GM12878 (cell line): ENCODE measurements around the gene RHOF. TPM values are rescaled to one million over a fixed set of nuclear protein-coding genes. Genes with fewer than 3 reads are reported as not detected.

Source experiments
- HDAC2 ChIP-seq: fragments of 200-600 bp; sonication (generic); IDR thresholded peaks from 2 replicates; pipeline ENCODE4 v1.6.1; 2017
- NFIC ChIP-seq: IDR thresholded peaks from 2 replicates; pipeline ENCODE4 v1.6.1; 2012; ENCODE audit warnings: low read depth, mild to moderate bottlenecking, inconsistent platforms, low read length, moderate library complexity
- SMARCA5 ChIP-seq: fragments of 450-650 bp; IDR thresholded peaks from 2 replicates; pipeline ENCODE4 v1.6.1; 2017; ENCODE audit warnings: mild to moderate bottlenecking
- ZNF207 ChIP-seq: fragments of 450-650 bp; IDR thresholded peaks from 2 replicates; pipeline ENCODE4 v1.6.1; 2014; ENCODE audit warnings: antibody characterized with exemption, mild to moderate bottlenecking, borderline replicate concordance
- polyA plus RNA-seq, 11 experiments: library from polyadenylated mRNA; depleted of rRNA in 4 of 11; unstranded in 6 of 11; stranded (reverse) in 5 of 11; fragments of >200 nt; fragmentation: Nextera tagmentation in 4 of 11; fragmentation: Illumina TruSeq in 1 of 11; extraction: Ambion mirVana in 4 of 11; extraction: Trizol in 1 of 11; gene quantifications; 1 replicate in 1 of 11; 2 replicates in 10 of 11; pipeline versions ENCODE4 v1.2.1 to v1.2.3, GENCODE V29; 2011 to 2016; ENCODE audit warnings: inconsistent platforms in 2 of 11, missing spikeins in 2 of 11, low read depth in 1 of 11
- total RNA-seq, 4 experiments: library from RNA; depleted of rRNA in 3 of 4; stranded (reverse); fragments of >200 nt in 3 of 4; fragmentation: Illumina TruSeq in 1 of 4; extraction: Trizol in 1 of 4; gene quantifications; 2 replicates each; pipeline versions ENCODE4 v1.2.1 to v1.2.3, GENCODE V29; 2013 to 2021
- TF ChIP-seq, protein P1 (sequence below): fragments of 450-650 bp; IDR thresholded peaks from 2 replicates; pipeline ENCODE4 v1.6.1; 2016; ENCODE audit warnings: mild to moderate bottlenecking, moderate library complexity, borderline replicate concordance
- TF ChIP-seq, protein P2 (sequence below): fragments of 450-650 bp; IDR thresholded peaks from 2 replicates; pipeline ENCODE4 v1.6.1; 2017; ENCODE audit warnings: low read depth, mild to moderate bottlenecking, moderate library complexity
- TF ChIP-seq, protein P3 (sequence below): fragments of 450-650 bp; IDR thresholded peaks from 2 replicates; pipeline ENCODE4 v1.6.1; 2017; ENCODE audit warnings: mild to moderate bottlenecking, low read depth, inconsistent platforms; ENCODE audit not compliant: poor library complexity, severe bottlenecking
- TF ChIP-seq, protein P4 (sequence below): IDR thresholded peaks from 2 replicates; pipeline ENCODE4 v1.6.1; 2012; ENCODE audit warnings: low read depth, low read length, improper control_type of control experiment

Gene RHOF
- total and polyA plus RNA-seq, 10 of the 15 experiments (the other 5 are each of a cell fraction or from before 2014, with no cell fraction given): 6.1 to 78.7 (median 39.7) TPM

DNA sequence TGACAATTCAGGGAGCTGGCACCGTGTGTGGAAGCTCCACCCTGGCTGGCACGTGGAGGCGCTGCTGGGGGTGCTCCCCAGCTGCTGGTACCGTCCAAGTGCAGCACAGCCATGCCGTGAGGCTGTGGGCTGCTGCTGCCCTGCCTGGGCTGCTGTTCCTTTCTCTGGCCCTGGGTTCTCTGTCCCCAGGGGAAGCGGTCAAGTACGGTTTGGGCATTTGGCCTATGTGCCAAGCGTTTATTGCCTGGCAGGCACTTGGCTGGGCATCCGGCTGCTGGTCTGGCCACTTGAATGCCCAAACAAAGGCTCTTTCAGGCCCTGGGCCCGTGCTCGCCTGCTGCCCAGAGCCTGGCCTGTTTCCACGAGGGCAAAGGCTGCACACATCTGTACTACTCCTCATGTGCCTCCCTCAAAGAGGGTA, 39.6 kb downstream of the RHOF start (continued):
- no peak for TF ChIP-seq NFIC
- TF ChIP-seq, protein P1, sequence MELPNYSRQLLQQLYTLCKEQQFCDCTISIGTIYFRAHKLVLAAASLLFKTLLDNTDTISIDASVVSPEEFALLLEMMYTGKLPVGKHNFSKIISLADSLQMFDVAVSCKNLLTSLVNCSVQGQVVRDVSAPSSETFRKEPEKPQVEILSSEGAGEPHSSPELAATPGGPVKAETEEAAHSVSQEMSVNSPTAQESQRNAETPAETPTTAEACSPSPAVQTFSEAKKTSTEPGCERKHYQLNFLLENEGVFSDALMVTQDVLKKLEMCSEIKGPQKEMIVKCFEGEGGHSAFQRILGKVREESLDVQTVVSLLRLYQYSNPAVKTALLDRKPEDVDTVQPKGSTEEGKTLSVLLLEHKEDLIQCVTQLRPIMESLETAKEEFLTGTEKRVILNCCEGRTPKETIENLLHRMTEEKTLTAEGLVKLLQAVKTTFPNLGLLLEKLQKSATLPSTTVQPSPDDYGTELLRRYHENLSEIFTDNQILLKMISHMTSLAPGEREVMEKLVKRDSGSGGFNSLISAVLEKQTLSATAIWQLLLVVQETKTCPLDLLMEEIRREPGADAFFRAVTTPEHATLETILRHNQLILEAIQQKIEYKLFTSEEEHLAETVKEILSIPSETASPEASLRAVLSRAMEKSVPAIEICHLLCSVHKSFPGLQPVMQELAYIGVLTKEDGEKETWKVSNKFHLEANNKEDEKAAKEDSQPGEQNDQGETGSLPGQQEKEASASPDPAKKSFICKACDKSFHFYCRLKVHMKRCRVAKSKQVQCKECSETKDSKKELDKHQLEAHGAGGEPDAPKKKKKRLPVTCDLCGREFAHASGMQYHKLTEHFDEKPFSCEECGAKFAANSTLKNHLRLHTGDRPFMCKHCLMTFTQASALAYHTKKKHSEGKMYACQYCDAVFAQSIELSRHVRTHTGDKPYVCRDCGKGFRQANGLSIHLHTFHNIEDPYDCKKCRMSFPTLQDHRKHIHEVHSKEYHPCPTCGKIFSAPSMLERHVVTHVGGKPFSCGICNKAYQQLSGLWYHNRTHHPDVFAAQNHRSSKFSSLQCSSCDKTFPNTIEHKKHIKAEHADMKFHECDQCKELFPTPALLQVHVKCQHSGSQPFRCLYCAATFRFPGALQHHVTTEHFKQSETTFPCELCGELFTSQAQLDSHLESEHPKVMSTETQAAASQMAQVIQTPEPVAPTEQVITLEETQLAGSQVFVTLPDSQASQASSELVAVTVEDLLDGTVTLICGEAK: no peak
- no peak for TF ChIP-seq HDAC2
- TF ChIP-seq, protein P2, sequence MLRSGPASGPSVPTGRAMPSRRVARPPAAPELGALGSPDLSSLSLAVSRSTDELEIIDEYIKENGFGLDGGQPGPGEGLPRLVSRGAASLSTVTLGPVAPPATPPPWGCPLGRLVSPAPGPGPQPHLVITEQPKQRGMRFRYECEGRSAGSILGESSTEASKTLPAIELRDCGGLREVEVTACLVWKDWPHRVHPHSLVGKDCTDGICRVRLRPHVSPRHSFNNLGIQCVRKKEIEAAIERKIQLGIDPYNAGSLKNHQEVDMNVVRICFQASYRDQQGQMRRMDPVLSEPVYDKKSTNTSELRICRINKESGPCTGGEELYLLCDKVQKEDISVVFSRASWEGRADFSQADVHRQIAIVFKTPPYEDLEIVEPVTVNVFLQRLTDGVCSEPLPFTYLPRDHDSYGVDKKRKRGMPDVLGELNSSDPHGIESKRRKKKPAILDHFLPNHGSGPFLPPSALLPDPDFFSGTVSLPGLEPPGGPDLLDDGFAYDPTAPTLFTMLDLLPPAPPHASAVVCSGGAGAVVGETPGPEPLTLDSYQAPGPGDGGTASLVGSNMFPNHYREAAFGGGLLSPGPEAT: no peak
- TF ChIP-seq, protein P3, sequence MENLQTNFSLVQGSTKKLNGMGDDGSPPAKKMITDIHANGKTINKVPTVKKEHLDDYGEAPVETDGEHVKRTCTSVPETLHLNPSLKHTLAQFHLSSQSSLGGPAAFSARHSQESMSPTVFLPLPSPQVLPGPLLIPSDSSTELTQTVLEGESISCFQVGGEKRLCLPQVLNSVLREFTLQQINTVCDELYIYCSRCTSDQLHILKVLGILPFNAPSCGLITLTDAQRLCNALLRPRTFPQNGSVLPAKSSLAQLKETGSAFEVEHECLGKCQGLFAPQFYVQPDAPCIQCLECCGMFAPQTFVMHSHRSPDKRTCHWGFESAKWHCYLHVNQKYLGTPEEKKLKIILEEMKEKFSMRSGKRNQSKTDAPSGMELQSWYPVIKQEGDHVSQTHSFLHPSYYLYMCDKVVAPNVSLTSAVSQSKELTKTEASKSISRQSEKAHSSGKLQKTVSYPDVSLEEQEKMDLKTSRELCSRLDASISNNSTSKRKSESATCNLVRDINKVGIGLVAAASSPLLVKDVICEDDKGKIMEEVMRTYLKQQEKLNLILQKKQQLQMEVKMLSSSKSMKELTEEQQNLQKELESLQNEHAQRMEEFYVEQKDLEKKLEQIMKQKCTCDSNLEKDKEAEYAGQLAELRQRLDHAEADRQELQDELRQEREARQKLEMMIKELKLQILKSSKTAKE: no peak
- TF ChIP-seq ZNF207: no peak
- TF ChIP-seq, protein P4, sequence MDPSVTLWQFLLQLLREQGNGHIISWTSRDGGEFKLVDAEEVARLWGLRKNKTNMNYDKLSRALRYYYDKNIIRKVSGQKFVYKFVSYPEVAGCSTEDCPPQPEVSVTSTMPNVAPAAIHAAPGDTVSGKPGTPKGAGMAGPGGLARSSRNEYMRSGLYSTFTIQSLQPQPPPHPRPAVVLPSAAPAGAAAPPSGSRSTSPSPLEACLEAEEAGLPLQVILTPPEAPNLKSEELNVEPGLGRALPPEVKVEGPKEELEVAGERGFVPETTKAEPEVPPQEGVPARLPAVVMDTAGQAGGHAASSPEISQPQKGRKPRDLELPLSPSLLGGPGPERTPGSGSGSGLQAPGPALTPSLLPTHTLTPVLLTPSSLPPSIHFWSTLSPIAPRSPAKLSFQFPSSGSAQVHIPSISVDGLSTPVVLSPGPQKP: no peak
- TF ChIP-seq SMARCA5: no peak
- TF ChIP-seq, all 136 proteins: peak for 0
